SW480 (cell line): ENCODE measurements around the gene KLK3.
A peak's percentile ranks its signal among the peaks of the same experiment; 100 is the strongest.

Source experiments
- DNase-seq: peaks from one replicate; pipeline ENCODE4 v3.0.0-alpha.2; 2016; ENCODE audit warnings: low spot score

KLK3 gene

DNA sequence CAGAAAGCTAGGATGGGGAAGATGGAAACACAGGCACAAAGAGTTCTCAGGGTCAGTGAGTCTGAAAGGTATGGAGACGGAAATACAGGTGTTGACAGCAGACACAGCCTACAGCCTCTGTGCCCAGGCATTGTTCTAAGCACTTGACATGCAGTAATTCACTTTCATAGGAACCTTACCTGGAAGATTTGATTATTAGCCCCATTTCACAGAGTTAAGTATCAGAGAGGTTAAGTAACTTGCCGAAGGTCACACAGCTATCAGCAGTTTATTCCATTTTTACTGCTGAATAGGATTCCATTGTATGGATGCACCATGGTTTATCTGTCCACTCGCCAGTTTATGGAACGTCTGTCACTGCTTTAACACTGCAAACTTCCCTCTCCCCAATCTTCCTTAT, 43.3 kb downstream of the KLK3 start:
- no peak for DNase-seq

DNA sequence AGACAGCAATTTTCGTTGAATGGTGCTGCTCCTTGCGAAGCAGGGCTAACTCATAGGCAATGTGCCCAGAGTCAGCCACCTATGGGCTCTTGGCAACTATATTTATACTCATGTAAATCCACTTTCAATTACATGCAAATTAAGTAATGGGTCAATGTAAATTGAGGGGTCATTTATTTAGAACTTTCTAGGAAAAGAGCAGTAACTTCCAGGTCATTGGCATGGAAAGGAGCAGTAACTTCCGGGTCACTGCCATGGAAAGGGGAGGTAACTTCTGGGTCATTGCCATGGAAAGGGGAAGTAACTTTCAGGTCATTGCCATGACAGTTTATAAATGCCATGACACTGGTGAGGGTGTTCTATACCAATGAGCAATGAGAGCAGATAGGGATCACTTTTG, 44.9 kb downstream of the KLK3 start:
- DNase-seq: no peak

DNA sequence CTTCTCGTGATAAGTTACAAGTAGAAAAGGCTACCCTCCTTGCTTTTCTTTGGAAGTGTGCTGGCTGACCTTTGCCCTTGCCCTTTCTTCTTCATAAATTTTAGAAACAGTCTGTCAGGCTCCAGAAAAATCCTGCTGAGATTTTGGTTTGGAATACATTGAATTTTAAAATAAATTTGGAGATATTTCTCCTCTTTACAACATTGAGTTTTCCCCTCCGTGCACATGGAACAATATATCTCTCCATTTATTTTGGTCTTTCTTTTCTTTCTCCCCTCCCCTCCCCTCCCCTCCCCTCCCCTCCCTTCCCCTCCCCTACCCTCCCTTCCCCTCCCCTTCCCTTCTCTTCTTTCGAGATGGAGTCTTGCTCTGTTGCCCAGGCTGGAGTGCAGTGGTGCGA, 47.9 kb downstream of the KLK3 start:
- no peak for DNase-seq

DNA sequence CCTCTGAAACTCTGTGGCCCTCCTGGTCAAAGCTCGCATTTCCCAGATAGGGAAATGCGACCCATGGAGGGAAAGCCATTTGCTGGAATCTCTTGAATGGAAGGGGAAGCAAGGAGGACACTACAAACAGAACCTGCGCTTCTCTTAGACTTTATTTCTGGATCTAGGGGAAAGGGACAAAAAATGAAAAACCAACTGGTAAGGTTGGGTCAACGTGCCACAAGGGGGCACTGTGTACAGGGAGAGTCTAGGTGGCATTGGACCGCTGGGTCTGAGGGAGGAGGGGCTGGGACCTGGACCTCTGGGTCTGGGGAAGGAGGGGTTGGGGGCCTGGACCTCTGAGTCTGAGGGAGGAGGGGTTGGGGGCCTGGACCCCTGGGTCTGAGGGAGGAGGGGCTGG, 51.5 kb downstream of the KLK3 start:
- no peak for DNase-seq

DNA sequence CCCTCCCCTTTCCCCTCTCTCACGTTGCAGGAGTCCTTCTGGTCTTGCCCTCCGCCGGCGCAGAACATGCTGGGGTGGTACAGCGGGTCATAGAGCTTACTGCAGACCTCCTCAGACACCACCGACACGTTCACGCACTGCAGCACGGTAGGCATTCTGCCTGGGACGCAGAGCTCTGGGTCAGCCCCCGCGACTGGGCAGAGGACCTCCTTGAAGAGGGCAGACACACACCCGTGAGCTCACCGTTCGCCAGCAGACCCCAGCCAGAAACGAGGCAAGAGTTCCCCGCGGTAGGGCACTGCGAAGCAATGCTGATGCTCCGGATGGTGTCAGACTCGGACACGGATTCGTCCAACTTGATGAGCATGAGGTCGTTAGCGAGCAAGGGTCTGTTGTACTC, 53.6 kb downstream of the KLK3 start:
- no peak for DNase-seq

DNA sequence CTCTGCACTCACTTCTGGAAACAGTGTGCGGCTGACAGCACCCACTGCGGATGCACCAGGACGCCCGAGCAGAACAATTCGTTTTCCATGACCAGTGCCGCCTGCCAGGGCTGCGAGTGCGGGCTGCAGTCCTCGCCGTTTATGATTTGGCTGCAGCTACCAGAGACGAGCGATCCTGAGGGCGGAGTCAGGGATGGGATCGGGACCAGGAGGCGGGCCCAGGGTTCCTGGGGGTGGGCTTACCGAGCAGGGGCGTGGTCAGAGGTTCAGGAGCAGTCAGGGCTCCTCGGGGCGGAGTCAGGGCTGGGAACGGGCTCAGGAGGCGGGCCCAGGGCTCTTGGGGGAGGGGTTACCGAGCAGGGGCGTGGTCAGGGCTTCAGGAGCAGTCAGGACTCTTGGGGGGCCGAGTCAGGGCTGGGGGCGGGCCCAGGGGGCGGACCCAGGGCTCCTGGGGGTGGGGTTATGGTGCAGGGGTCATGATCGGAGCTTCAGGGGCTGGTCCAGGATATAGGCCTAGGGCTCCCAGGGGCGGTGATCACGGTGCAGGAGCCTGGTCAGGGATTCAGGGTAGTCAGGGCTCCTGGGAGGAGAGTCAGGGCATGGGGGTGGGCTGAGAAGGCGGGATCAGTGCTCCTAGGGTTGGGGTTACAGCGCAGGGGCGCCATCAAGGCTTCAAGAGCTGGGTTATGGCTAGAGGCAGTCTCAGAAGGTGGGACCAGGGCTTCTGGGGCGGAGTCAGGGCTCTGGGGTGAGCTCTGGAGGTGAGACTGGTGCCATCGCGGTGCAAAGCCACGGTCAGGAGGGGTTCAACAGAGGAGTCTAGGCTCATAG, 54.7 kb downstream of the KLK3 start:
- peak; percentile 85 for DNase-seq
